Measurements from ENCODE around the gene GHDC. TPM values are rescaled to one million over a fixed set of nuclear protein-coding genes. Genes with fewer than 3 reads are reported as not detected.
A peak's percentile ranks its signal among the peaks of the same experiment; 100 is the strongest.

The GHDC gene
- polyA plus RNA-seq, 1 donor (not counting 4 experiments of a cell fraction or from before 2014, with no cell fraction given) = 2.7 TPM

DNA sequence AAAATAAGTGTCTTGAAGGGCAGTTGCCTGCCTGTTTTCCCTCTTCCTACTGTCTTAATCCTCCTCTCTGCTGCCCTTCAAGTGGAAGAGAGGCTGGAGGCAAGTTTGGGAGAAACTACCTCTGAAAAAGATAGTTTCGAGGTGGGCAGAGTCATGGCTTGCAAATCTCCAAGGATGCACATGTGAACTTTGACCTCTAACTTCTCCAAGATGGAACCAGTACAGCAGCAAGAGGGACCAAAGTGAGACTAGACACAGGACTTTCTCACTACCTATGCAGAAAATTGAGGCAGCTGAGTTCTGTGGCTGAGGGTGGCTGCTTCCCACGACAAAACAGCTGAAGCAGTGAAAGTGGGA lies 12.5 kb downstream of the GHDC start:
- Histone ChIP-seq H3K27me3 (ENCODE audit: control insufficient read depth, extremely low read depth, insufficient read depth, low read length) (peaks cover 60% of the 10 kb centered on the region), H3K4me2 (ENCODE audit: control insufficient read depth, extremely low read depth, insufficient read depth, low read depth, low read length) (no peak overlapping the region)
- dilution Hi-C loops (cut with MboI; ENCODE audit: extremely low pct_ligation_motif_present, low sequenced_read_pairs) = no loop called here

DNA sequence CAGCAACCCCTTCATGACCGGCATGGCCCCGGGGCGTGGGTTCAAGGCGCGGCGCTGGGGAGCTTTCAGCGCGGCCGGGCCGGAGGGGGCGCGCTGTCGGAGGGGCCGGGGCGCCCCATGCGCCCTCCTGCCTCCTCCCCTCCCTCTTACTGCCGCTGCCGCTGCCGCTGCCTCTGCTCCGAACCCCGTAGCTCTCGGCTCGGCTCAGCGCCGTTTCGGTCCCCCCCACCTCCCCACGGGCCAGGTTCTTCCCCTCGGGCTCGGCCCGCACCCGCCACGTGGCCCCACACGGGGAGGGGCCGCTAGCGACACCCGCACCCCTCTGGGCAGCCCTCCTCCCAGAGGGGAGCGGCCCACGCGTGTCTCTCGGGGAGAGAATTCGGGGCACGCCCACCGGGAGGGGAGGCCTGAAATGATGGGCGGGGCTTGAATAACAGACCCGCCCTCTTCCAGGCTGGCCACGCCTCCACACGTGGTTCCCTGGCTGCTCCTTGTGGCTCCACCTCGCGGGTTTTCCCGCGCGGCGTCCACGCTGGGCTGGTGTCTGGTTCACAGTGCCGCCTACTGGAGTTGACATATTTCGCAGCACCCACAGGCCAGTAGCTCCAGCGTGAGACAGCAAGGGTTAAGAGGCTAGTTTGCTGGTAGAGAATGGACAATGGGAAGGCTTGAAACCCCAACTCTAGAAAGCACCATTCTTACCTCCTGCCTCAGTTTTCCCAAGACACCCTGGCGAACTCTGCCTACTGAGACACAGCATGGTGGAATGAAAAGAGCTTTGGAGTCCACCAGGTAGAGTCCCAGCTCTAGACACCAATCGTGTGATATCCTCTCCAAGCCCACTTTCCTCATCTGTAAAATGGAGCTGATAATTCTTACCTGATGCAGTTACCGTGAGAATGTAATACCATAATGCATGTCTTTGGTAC lies 13.1 kb downstream of the GHDC start, which contains the start of gene KCNH4:
Gene KCNH4 (minus strand): TSS at position 221 of the 929 bp plus-strand sequence. CDS start 197 bp downstream, at position 24.
- Histone ChIP-seq H3K79me2 (ENCODE audit: control insufficient read depth, insufficient read depth, low read length) (no peaks in the 10 kb centered on the region), H3K9me3 (ENCODE audit: control insufficient read depth, low read depth, low read length) (no peaks in the 10 kb centered on the region), H3K9me1 (ENCODE audit: control insufficient read depth, extremely low read depth, insufficient read depth, low read length) (no peaks in the 10 kb centered on the region), H3K27me3 (ENCODE audit: control insufficient read depth, extremely low read depth, insufficient read depth, low read length) (peaks cover 60% of the 10 kb centered on the region), H2AFZ (ENCODE audit: control insufficient read depth, low read length) (no peak within 1 kb of the TSS), H3K36me3 (ENCODE audit: control insufficient read depth in 2 of 2, extremely low read depth in 1 of 2, insufficient read depth in 2 of 2, low read length in 2 of 2) (no peaks in the 10 kb centered on the region), H3K4me3 (ENCODE audit: control insufficient read depth in 2 of 3, extremely low read depth in 1 of 3, insufficient read depth in 2 of 3, low read depth in 1 of 3, low read length in 3 of 3) (peak within 1 kb of the TSS in 1 of 3 experiments; percentile 12), H3K4me1 (ENCODE audit: control insufficient read depth, extremely low read depth, insufficient read depth, low read length) (peaks cover 8% of the 10 kb centered on the region), H3K4me2 (ENCODE audit: control insufficient read depth, extremely low read depth, insufficient read depth, low read depth, low read length) (peak within 1 kb of the TSS; percentile 22), H3K9ac (ENCODE audit: control insufficient read depth, extremely low read depth, insufficient read depth, low read length) (no peak within 1 kb of the TSS), H4K20me1 (ENCODE audit: control insufficient read depth, extremely low read depth, insufficient read depth, low read length) (no peaks in the 10 kb centered on the region), H3K27ac (ENCODE audit: control insufficient read depth, insufficient read depth, low read length) (no peak within 1 kb of the TSS)
- no peak for TF ChIP-seq EZH2 (IDR thresholded peaks at IDR 0.05; ENCODE audit: low read length)
- TF ChIP-seq, protein P1, sequence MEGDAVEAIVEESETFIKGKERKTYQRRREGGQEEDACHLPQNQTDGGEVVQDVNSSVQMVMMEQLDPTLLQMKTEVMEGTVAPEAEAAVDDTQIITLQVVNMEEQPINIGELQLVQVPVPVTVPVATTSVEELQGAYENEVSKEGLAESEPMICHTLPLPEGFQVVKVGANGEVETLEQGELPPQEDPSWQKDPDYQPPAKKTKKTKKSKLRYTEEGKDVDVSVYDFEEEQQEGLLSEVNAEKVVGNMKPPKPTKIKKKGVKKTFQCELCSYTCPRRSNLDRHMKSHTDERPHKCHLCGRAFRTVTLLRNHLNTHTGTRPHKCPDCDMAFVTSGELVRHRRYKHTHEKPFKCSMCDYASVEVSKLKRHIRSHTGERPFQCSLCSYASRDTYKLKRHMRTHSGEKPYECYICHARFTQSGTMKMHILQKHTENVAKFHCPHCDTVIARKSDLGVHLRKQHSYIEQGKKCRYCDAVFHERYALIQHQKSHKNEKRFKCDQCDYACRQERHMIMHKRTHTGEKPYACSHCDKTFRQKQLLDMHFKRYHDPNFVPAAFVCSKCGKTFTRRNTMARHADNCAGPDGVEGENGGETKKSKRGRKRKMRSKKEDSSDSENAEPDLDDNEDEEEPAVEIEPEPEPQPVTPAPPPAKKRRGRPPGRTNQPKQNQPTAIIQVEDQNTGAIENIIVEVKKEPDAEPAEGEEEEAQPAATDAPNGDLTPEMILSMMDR (optimal IDR thresholded peaks at IDR 0.05 in 1 of 3, IDR thresholded peaks at IDR 0.05 in 1 of 3, conservative IDR thresholded peaks at IDR 0.05 in 1 of 3; ENCODE audit: extremely low read depth in 1 of 3, insufficient read depth in 2 of 3, low read length in 3 of 3) = peak; percentile 31 to 62 (median 59)
- FAIRE-seq = no peak
- peak; percentile 30 for DNase-seq (ENCODE audit: low read depth, low spot score)
- dilution Hi-C loops (cut with MboI; ENCODE audit: extremely low pct_ligation_motif_present, low sequenced_read_pairs) = no loop called here

More for the DNA sequence above, 12.5 kb downstream of the GHDC start:
- no peak overlapping the region for H3K4me3 ChIP-seq (ENCODE audit: control insufficient read depth in 2 of 3, extremely low read depth in 1 of 3, insufficient read depth in 2 of 3, low read depth in 1 of 3, low read length in 3 of 3)
- no peaks in the 10 kb centered on the region for H3K79me2 ChIP-seq (ENCODE audit: control insufficient read depth, insufficient read depth, low read length)
- H3K36me3 ChIP-seq (ENCODE audit: control insufficient read depth in 2 of 2, extremely low read depth in 1 of 2, insufficient read depth in 2 of 2, low read length in 2 of 2) = no peaks in the 10 kb centered on the region
- H3K9ac ChIP-seq (ENCODE audit: control insufficient read depth, extremely low read depth, insufficient read depth, low read length) = no peak overlapping the region
- TF ChIP-seq, protein P1 (optimal IDR thresholded peaks at IDR 0.05 in 1 of 3, IDR thresholded peaks at IDR 0.05 in 1 of 3, conservative IDR thresholded peaks at IDR 0.05 in 1 of 3; ENCODE audit: extremely low read depth in 1 of 3, insufficient read depth in 2 of 3, low read length in 3 of 3) = no peak
- no peak for TF ChIP-seq EZH2 (IDR thresholded peaks at IDR 0.05; ENCODE audit: low read length)
- no peaks in the 10 kb centered on the region for H4K20me1 ChIP-seq (ENCODE audit: control insufficient read depth, extremely low read depth, insufficient read depth, low read length)
- DNase-seq (ENCODE audit: low read depth, low spot score) (no peak), FAIRE-seq (no peak)
- H2AFZ ChIP-seq (ENCODE audit: control insufficient read depth, low read length) = no peak overlapping the region
- no peaks in the 10 kb centered on the region for H3K9me1 ChIP-seq (ENCODE audit: control insufficient read depth, extremely low read depth, insufficient read depth, low read length)
- no peak overlapping the region for H3K27ac ChIP-seq (ENCODE audit: control insufficient read depth, insufficient read depth, low read length)
- no peaks in the 10 kb centered on the region for H3K9me3 ChIP-seq (ENCODE audit: control insufficient read depth, low read depth, low read length)
- peaks cover 8% of the 10 kb centered on the region for H3K4me1 ChIP-seq (ENCODE audit: control insufficient read depth, extremely low read depth, insufficient read depth, low read length)
